GM12891 (cell line): Measurements from ENCODE around the gene SUCO.

Experiments
- POLR2A ChIP-seq: IDR thresholded peaks from 2 replicates; pipeline ENCODE4 v1.6.1; 2011; ENCODE audit warnings: low read depth, low read length, control low read depth
- POLR2AphosphoS5 ChIP-seq: IDR thresholded peaks from 2 replicates; pipeline ENCODE4 v1.6.1; 2011; ENCODE audit warnings: low read depth, low read length, control low read depth
- POU2F2 ChIP-seq: IDR thresholded peaks from 2 replicates; pipeline ENCODE4 v1.6.1; 2011; ENCODE audit warnings: low read depth, mild to moderate bottlenecking, control low read depth, low read length, moderate library complexity
- SPI1 ChIP-seq: IDR thresholded peaks from 2 replicates; pipeline ENCODE4 v1.6.1; 2011; ENCODE audit warnings: low read depth, low read length, control low read depth
- TAF1 ChIP-seq: IDR thresholded peaks from 2 replicates; pipeline ENCODE4 v1.6.1; 2011; ENCODE audit warnings: low read depth, low read length, control low read depth

- no peak for TF ChIP-seq POLR2A
- TF ChIP-seq POLR2AphosphoS5, result no peak
- no peak for TF ChIP-seq POU2F2
- TF ChIP-seq TAF1, result no peak
- TF ChIP-seq SPI1, result no peak
Observed at GRCh38 chr1:172609528-172609927, 76.6 kb downstream of the SUCO start.
